OCI-LY3 (cell line): ENCODE measurements around the gene NOL4.

ENCODE experiments used
- CTCF ChIP-seq: fragments of 200-600, 300-600 bp; sonication (generic); IDR thresholded peaks from 2 replicates; pipeline ENCODE4 v1.5.1; 2014; ENCODE audit warnings: antibody characterized with exemption, low read length, low read depth
- EZH2phosphoT487 ChIP-seq: fragments of 200-600 bp; shearing (Covaris generic); IDR thresholded peaks from 2 replicates; pipeline ENCODE4 v1.6.1; 2018; ENCODE audit warnings: antibody characterized with exemption, mixed run types, low read depth

GRCh38 chr18:34203866-34204265 lies 20.8 kb downstream of the NOL4 start:
- TF ChIP-seq CTCF: no peak
- no peak for TF ChIP-seq EZH2phosphoT487
